ENCODE measurements around the gene LRTM2. TPM values are rescaled to one million over a fixed set of nuclear protein-coding genes. Genes with fewer than 3 reads are reported as not detected.
A peak's percentile ranks its signal among the peaks of the same experiment; 100 is the strongest.
"Not testable (repeated sequence)": the region's sequence is repeated elsewhere in the genome, so short reads cannot be mapped to it uniquely, and the experiment has no call there.

The LRTM2 gene
- total RNA-seq, 1 donor from 2014 or later: not detected

- DNase-seq (ENCODE audit: low read depth in 2 of 2): peak in 1 of 2 donors; percentile 74
Observed at GRCh38 chr12:1811281-1811947, 9.0 kb upstream of the LRTM2 start.

GRCh38 chr12:1811948-1812291, 8.4 kb upstream of the LRTM2 start:
- DNase-seq (ENCODE audit: low read depth in 2 of 2): no peak

GRCh38 chr12:1812650-1813302, 7.6 kb upstream of the LRTM2 start:
- peak in 1 of 2 donors; percentile 40 for DNase-seq (ENCODE audit: low read depth in 2 of 2)

GRCh38 chr12:1814266-1814665, 6.1 kb upstream of the LRTM2 start:
- no peak for DNase-seq (ENCODE audit: low read depth in 2 of 2)

- no peak for DNase-seq (ENCODE audit: low read depth in 2 of 2)
Observed at GRCh38 chr12:1815108-1815507, 5.3 kb upstream of the LRTM2 start.

- DNase-seq (ENCODE audit: low read depth in 2 of 2): no peak
Observed at GRCh38 chr12:1815814-1816729, 4.3 kb upstream of the LRTM2 start.

GRCh38 chr12:1816730-1817348, 3.5 kb upstream of the LRTM2 start:
- DNase-seq (ENCODE audit: low read depth in 2 of 2): no peak

GRCh38 chr12:1817928-1818327, 2.4 kb upstream of the LRTM2 start:
- DNase-seq (ENCODE audit: low read depth in 2 of 2): not testable (repeated sequence)

GRCh38 chr12:1819050-1819449, 1.3 kb upstream of the LRTM2 start:
- DNase-seq (ENCODE audit: low read depth in 2 of 2): no peak

- DNase-seq (ENCODE audit: low read depth in 2 of 2): no peak
Observed at GRCh38 chr12:1819571-1819970, 794 bp upstream of the LRTM2 start.

- no peak for DNase-seq (ENCODE audit: low read depth in 2 of 2)
Observed at GRCh38 chr12:1820896-1821291, 529 bp downstream of the LRTM2 start.

GRCh38 chr12:1821805-1822204, 1.4 kb downstream of the LRTM2 start:
- no peak for DNase-seq (ENCODE audit: low read depth in 2 of 2)

- DNase-seq (ENCODE audit: low read depth in 2 of 2): no peak
Observed at GRCh38 chr12:1822699-1823098, 2.3 kb downstream of the LRTM2 start.

GRCh38 chr12:1823237-1823636, 2.9 kb downstream of the LRTM2 start:
- DNase-seq (ENCODE audit: low read depth in 2 of 2): no peak

- no peak for DNase-seq (ENCODE audit: low read depth in 2 of 2)
Observed at GRCh38 chr12:1825382-1826102, 5.2 kb downstream of the LRTM2 start.

GRCh38 chr12:1826401-1826800, 6.0 kb downstream of the LRTM2 start:
- DNase-seq (ENCODE audit: low read depth in 2 of 2): no peak

- no peak for DNase-seq (ENCODE audit: low read depth in 2 of 2)
Observed at GRCh38 chr12:1826867-1827705, 6.7 kb downstream of the LRTM2 start.

- no peak for DNase-seq (ENCODE audit: low read depth in 2 of 2)
Observed at GRCh38 chr12:1827826-1828805, 7.8 kb downstream of the LRTM2 start.

GRCh38 chr12:1828856-1829255, 8.5 kb downstream of the LRTM2 start:
- no peak for DNase-seq (ENCODE audit: low read depth in 2 of 2)
